Activated T-cell treated with anti-CD3 and anti-CD28 coated beads for 48 hours (primary cell): ENCODE results near the gene RCL1.

Experiments used
- DNase-seq: peaks from one replicate; pipeline ENCODE4 v3.0.0-alpha.2; 2020; ENCODE audit warnings: low read depth

RCL1 gene

DNA sequence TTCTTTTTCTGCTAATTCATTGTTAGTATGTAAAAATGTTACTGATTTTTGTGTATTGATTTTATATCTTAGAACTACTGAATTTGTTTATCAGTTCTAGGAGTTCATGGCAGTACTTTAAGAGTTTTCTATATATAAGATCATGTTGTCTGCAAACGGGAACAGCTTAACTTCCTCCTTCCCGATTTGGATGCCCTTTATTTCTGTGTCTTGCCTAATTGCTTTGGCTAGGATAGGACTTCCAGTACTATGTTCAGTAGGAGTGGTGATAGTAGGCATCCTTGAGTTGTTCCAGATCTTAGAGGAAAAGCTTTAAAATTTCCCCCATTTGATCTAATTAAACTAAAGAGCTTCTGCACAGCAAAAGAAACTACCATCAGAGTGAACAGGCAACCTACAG, 20.1 kb downstream of the RCL1 start:
- DNase-seq = no peak

DNA sequence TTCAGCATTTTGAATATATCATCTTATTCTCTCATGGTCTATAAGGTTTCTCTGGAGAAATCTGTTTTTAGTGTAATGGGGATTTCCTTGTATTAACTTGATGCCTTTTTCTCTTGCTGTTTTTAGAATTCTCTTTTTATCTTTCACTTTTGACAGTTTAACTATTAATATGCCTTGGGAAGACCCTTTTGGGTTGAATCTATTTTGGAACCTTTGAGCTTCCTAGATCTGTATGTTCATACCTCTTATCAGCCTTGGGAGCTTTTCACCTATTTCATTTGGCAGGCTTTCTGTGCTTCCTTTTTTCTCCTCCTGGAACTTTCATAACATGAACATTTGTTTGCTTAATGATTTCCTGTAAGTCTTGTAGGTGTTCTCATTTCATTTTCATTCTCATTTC, 22.2 kb downstream of the RCL1 start:
- DNase-seq = no peak

- no peak for DNase-seq
These were observed 22.7 kb downstream of the RCL1 start for GRCh38 chr9:4815381-4815956.

DNA sequence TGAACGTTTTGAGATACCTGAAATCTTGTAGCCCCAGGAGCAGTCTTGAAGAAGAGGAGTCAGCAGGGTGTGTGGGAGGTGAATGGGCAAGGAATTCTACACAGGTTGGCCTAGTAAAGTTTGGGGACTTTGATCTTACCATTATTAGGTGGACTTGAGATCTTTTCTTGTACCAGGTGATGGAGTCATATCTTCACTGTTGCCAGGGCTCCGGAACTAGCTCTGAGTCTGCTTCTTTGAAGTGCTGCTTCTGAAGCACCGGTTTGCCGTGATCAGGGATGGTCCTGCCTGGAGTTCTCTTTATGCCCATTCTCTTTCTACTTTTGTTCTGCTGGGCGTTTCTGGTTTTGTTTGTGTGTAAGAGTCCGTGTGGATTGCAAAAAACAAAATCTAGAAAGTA, 27.4 kb downstream of the RCL1 start:
- no peak for DNase-seq

DNA sequence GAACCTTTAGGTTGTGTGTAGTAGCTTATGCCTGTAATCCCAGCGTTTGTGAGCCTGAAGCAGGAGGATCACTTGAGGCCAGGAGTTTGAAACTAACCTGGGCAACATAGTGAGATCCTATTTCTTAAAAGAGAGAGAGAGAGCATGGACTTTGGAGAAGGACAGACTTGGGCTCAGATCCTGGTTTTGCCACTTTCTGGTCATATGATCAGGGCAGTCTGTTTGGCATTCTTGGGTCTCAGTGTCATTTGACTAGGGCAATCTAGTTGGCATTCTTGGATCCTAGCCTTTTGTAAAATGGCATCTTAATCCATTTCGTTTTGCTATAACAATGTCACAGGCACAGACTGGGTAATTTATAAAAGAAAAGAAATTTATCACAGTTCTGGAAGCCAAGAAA, 28.4 kb downstream of the RCL1 start:
- no peak for DNase-seq

GRCh38 chr9:4822057-4822456, 29.3 kb downstream of the RCL1 start:
- DNase-seq = no peak

- no peak for DNase-seq
These were observed 33.8 kb downstream of the RCL1 start for GRCh38 chr9:4826417-4827166.

DNA sequence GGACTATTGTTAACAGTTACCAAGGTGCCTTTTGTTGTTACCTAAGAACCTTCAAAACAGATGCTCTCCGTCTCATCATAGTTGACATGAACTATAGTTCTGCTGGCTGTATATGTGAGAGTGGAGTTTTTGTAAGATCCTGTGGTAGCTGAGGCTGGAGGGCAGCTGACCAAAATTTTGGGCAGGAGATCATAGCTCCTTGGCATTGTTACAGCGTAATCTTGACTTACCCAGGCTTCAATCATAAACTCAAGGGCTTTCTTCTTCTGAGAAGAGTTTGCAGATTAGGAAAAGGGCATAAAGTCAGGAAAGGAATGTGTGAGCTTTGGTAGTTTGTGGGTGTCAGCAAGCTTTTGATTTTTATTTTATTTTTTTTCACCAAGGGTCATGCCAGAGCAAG, 34.5 kb downstream of the RCL1 start:
- no peak for DNase-seq

GRCh38 chr9:4828761-4829160, 36.0 kb downstream of the RCL1 start:
- DNase-seq = no peak

DNA sequence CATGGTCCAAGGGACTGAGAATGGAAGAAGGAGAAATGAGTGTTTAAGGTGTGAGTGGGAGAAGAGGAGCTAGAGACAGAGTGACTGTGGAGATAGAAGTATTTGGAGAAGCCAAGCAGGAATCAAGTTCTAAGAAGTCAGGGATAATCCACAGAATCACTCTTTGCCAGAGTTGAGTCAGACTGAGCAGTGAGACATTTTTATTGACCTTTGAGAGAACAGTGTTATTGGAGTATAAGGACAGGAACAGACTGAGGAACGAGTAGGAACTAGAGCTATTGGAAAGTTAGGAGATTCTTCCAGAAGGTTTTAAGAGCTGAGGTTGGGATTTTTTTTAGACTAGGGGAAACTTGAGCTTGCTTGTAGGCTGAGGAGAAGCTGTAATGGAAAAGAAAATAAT, 37.2 kb downstream of the RCL1 start:
- no peak for DNase-seq

DNA sequence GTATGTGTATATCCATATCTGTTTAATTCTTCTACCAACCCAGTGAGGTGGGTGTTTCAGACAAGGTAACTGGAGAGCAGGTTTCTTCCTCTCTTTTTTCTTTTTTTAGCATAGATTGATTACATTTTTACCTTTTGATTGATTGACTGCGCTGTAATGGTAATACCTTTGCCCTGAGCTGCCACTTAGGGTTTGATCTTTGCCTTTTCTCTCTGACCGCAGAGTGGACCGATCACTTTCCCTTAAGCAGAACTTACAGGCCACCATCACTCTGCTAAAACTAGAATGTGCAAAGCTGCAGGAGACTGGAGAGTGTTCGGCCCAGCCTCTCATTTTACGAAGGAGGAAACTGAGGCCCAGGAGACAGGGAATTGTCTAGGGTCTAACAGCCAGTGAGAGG, 38.0 kb downstream of the RCL1 start:
- no peak for DNase-seq

- DNase-seq = no peak
These were observed 38.4 kb downstream of the RCL1 start for GRCh38 chr9:4831119-4831518.

GRCh38 chr9:4831944-4832343, 39.2 kb downstream of the RCL1 start:
- DNase-seq = no peak

DNA sequence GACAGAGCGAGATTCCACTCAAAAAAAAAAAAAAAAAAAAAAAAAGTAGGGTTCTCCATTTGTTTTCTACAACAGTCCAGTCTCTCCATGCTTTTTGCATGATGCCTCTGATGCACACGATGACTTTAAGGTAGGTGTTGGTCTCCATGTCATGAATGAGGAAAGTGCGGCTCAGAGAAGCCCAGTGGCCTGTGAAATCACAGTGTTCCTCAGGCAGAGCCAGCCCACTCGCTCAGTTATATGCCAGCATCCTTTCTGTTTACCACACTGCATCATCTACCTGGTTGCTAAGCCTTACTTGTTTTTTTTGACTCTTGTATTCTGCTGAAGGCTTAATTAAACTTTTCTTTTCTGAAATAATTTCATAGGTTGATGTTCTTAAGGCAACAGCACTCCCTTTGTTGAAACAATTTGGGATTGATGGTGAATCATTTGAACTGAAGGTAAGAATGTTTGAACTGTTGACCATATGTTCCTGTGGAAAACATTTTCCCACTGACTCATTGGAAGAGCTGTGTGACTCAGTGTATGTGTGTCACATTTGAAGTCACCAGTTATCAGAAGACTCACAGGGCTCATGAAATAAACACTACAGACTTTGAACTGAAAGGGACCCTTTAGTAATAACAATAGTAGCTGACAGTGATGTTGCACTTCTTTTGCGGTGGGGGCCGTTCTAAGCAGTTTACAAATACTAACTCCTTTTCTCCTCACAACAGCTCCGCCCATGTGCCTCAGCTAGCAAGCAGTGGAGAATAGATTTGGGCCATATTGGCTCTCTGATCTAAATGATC, 40.2 kb downstream of the RCL1 start:
- peak; percentile 40 for DNase-seq

- DNase-seq = no peak
These were observed 41.2 kb downstream of the RCL1 start for GRCh38 chr9:4833781-4834560.

DNA sequence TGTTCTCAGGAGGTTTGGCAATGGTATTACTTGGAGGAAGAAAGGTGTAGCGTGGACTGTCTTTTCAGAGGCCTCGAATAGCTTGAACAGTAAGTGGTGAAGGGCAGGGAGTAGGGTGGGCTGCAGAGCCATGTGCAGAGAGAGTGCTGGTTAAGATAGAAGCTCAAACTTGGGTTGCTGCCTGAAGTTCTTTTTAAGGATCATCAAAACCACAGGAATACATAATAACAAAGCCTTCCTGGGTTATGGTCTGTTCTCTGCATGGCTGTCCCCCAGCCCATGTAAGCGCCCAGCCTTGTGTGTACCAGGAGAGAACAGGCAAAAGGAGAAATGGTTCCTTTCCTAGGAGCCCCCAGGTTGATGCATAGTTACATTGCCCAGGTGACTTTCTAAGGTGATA, 43.9 kb downstream of the RCL1 start:
- DNase-seq = no peak

DNA sequence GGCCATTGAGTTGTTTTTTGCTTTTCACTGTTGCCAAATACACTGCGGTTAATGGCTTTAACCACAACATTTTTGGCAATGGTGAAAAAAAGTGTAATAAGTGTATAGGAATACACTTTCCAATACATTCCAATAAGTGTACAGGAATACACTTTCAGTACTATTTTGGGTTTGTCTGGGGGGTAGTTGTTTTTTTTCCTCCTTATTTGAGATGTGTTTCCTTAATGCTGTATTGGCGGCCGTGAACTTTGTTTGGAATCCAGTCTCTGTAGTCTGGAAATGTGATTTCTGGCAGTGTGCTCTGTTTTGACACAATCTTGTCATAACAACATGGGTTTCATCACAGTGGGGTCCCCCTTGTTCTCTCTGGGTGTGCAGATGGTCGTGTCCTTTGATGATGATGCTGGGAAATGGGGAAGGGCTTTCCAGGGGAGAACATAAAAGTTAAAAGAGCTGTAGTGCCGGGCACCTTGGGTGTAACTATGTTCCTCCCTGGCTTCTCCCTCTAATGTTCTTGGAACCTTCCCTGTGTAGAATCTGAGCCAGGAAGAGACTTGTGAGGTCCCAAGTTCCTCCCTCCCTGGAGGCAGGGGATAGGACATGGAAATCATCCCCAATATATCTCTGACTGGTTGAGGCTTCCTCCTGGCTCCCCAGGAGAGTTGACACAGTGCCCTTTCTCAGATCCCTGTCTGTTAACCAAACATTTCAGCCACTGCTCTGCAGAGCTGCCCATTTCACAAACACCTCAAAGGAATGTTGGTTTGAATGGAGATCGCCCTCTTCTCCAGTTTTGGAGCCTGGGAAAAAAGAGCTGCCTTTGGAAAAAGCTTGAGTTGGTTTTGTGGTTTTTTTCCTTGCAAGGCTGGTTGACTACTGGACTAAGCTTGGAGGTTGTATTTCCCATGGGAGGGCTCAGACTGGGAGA, 44.8 kb downstream of the RCL1 start:
- no peak for DNase-seq

- no peak for DNase-seq
These were observed 45.4 kb downstream of the RCL1 start for GRCh38 chr9:4838189-4838546.

DNA sequence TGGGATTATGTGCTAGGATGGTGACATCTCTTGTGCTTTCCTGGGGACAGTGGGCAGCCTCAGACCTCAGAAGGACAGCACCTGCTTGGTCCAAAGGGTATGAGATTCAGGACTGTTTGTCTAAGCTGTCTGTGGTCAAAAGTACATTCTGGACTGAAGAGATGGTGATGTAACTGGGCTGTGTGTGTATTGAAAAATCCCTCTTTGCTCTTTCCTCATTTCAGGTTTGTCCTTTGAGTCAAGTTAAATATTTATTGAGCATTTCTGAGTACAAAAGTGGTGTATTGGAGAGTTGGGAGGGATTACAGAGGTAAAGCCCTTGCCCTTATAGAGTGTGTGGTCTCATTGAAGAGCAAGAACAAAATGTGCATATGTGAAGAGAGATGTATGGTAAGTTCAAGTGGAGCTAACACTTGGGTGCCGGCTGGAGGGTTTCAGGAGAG, 46.7 kb downstream of the RCL1 start:
- DNase-seq = no peak

DNA sequence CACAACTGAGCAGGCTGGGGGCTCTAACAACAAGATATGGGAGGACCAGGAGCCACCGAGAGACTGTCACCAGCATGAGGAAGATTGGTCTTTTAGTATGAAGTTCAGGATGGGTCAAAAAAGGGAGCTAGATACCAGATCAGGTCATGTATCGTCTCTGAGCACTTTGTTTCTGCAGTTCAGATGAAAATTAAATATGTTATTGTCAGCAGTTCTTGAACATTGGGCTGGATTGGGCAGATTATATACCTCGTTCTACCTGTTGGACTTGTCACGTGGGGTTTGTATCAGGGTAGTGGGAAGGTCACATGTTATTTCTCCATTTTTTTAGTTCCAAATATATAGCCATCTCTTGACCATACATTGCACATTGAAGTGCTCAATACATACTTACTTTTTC, 47.3 kb downstream of the RCL1 start:
- no peak for DNase-seq

DNA sequence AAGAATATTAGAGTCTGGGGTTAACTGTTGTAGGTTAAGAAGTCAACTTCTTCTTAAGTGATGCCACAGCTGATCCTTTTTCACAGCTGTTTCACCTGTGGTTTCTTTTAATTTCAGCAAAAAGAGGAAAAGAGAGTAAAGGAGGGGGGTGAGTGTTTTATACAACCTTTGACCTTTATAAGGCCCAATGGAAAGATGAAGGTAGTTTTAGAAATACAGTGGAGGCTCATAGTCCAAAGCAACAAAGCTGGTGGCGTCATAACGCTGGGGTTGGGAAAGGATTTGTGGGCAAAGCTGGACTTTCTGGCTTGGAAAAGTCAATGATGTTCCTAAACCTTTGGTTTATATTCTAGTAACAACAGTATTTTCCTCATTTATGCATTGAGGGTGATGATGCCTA, 49.5 kb downstream of the RCL1 start:
- DNase-seq = no peak
